ENCODE data around the gene ZFAND6.

DNA sequence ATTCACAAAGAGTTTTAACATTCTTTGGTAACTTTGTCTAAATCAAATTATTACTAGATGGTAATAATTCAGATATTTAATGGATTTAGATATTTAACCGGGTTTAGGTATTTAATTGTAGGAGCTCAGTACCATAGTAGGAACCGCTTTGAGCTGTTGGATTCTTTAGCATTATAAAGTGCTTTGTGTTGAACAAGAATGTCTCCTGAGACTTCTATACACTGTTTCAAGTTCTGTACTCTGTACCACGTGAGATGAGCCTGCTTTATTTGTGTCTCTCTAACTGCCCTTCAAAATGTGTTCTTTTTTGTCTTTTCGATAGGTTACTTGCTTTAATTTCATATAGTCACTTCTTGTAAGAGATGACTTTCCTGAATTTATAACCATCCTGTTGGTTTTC is 36.0 kb downstream of the ZFAND6 start:
- TF ChIP-seq, protein P1, sequence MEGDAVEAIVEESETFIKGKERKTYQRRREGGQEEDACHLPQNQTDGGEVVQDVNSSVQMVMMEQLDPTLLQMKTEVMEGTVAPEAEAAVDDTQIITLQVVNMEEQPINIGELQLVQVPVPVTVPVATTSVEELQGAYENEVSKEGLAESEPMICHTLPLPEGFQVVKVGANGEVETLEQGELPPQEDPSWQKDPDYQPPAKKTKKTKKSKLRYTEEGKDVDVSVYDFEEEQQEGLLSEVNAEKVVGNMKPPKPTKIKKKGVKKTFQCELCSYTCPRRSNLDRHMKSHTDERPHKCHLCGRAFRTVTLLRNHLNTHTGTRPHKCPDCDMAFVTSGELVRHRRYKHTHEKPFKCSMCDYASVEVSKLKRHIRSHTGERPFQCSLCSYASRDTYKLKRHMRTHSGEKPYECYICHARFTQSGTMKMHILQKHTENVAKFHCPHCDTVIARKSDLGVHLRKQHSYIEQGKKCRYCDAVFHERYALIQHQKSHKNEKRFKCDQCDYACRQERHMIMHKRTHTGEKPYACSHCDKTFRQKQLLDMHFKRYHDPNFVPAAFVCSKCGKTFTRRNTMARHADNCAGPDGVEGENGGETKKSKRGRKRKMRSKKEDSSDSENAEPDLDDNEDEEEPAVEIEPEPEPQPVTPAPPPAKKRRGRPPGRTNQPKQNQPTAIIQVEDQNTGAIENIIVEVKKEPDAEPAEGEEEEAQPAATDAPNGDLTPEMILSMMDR (IDR thresholded peaks at IDR 0.05): no peak
- no peak for TF ChIP-seq POLR2A (IDR thresholded peaks at IDR 0.05)

Measured in thyroid gland (tissue), 4 donors.